ENCODE data around the gene TMEM181. TPM values are rescaled to one million over a fixed set of nuclear protein-coding genes. Genes with fewer than 3 reads are reported as not detected.

TMEM181 gene
- total and polyA plus RNA-seq, 2 of the 13 experiments (the other 11 are each of a cell fraction or from before 2014, with no cell fraction given) = 59.1 to 108 TPM

- Histone ChIP-seq H3K4me3 (replicated peaks in 1 of 3; ENCODE audit: insufficient read depth in 1 of 3, low read depth in 2 of 3, low read length in 3 of 3) (no peak overlapping the region), H4K20me1 (ENCODE audit: insufficient read depth, low read length) (peaks cover 29% of the 10 kb centered on the region), H3K4me1 (ENCODE audit: insufficient read depth, low read length) (peaks cover 56% of the 10 kb centered on the region), H3K27me3 (ENCODE audit: control insufficient read depth in 1 of 2, insufficient read depth in 2 of 2, low read length in 2 of 2) (no peaks in the 10 kb centered on the region), H3K9me3 (ENCODE audit: low read length) (no peaks in the 10 kb centered on the region), H3K27ac (ENCODE audit: extremely low read length, insufficient read depth, low read length) (no peak overlapping the region), H2AFZ (ENCODE audit: low read length) (no peak overlapping the region), H3K4me2 (ENCODE audit: low read depth, low read length) (no peak overlapping the region), H3K79me2 (ENCODE audit: insufficient read depth, low read length) (no peaks in the 10 kb centered on the region), H3K36me3 (replicated peaks in 1 of 2; ENCODE audit: control insufficient read depth in 1 of 2, insufficient read depth in 2 of 2, low read length in 2 of 2) (peaks cover 74 to 98% of the 10 kb centered on the region in 2 experiments), H3K9ac (ENCODE audit: insufficient read depth, low read depth, low read length) (no peak overlapping the region)
- intact Hi-C loops (cut with micrococcal nuclease; ENCODE audit: unreplicated experiment) = no loop called here
- DNase-seq (ENCODE audit: low spot score) (no peak), FAIRE-seq (no peak), ATAC-seq (no peak)
- 95% methylated on average over 20 of the region's 20 CpGs for WGBS (ENCODE audit: low lambda C conversion rate)
- POLR2A ChIA-PET = interaction anchor here (0.5 kb wide), 1 partner anchor 540 kb away, joined by 3 read pairs; no protein-coding TSS in a partner anchor
- CTCF ChIA-PET (ENCODE audit: low intra/inter-chr PET ratio, low total read pairs) = no interaction called here
- in situ Hi-C loops (cut with HindIII; ENCODE audit: extremely low pct_ligation_motif_present, low pct_unique_long_range_greater_than_20kb) = no loop called here
- TF ChIP-seq, protein P1, sequence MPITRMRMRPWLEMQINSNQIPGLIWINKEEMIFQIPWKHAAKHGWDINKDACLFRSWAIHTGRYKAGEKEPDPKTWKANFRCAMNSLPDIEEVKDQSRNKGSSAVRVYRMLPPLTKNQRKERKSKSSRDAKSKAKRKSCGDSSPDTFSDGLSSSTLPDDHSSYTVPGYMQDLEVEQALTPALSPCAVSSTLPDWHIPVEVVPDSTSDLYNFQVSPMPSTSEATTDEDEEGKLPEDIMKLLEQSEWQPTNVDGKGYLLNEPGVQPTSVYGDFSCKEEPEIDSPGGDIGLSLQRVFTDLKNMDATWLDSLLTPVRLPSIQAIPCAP (CRISPR knock-in tag; IDR thresholded peaks at IDR 0.05; ENCODE audit: low read depth) = no peak
- TF ChIP-seq HOXA9 (CRISPR knock-in tag; IDR thresholded peaks at IDR 0.05; ENCODE audit: borderline replicate concordance) (0 out of 2 replicates have a peak, but pooled peaks have one; percentile 40), KDM2A (CRISPR knock-in tag; IDR thresholded peaks at IDR 0.05; ENCODE audit: borderline replicate concordance, low read depth) (no peak), AGO2 (optimal IDR thresholded peaks at IDR 0.05; ENCODE audit: low read depth, low read length) (peak; percentile 76), HNRNPLL (IDR thresholded peaks at IDR 0.05; ENCODE audit: low read depth, low read length, poor library complexity, severe bottlenecking) (peak; percentile 47), NFRKB (IDR thresholded peaks at IDR 0.05) (0 out of 2 replicates have a peak, but pooled peaks have one; percentile 1), RFX5 (IDR thresholded peaks at IDR 0.05; ENCODE audit: low read depth, low read length) (peak; percentile 81)
- TF ChIP-seq, protein P2, sequence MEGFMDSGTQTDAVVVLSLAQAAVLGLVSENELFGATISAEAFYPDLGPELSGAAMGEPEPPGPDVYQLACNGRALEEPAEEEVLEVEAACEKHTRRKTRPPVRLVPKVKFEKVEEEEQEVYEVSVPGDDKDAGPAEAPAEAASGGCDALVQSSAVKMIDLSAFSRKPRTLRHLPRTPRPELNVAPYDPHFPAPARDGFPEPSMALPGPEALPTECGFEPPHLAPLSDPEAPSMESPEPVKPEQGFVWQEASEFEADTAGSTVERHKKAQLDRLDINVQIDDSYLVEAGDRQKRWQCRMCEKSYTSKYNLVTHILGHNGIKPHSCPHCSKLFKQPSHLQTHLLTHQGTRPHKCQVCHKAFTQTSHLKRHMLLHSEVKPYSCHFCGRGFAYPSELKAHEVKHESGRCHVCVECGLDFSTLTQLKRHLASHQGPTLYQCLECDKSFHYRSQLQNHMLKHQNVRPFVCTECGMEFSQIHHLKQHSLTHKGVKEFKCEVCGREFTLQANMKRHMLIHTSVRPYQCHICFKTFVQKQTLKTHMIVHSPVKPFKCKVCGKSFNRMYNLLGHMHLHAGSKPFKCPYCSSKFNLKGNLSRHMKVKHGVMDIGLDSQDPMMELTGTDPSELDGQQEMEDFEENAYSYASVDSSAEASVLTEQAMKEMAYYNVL (CRISPR knock-in tag; IDR thresholded peaks at IDR 0.05; ENCODE audit: borderline replicate concordance) = no peak
- no TSS peak for BruUV-seq (replicated peaks)
Observed at GRCh38 chr6:158627168-158627939, 67.5 kb downstream of the TMEM181 start.

Measured in HepG2 (cell line).